Stimulated activated CD4-positive, alpha-beta T cell treated with anti-CD3 and anti-CD28 coated beads, Interleukin-4, amount 100 ng/mL, for 48 hours (primary cell): ENCODE measurements around the gene KLK14.

Experiments
- DNase-seq, 2 donors: peaks; one replicate each; pipeline ENCODE4 v3.0.0-alpha.2; 2020; ENCODE audit warnings: low read depth in 2 of 2

The KLK14 gene

GRCh38 chr19:51086153-51086850, 3.6 kb upstream of the KLK14 start:
- no peak for DNase-seq

GRCh38 chr19:51084505-51084904, 1.8 kb upstream of the KLK14 start:
- no peak for DNase-seq

DNA sequence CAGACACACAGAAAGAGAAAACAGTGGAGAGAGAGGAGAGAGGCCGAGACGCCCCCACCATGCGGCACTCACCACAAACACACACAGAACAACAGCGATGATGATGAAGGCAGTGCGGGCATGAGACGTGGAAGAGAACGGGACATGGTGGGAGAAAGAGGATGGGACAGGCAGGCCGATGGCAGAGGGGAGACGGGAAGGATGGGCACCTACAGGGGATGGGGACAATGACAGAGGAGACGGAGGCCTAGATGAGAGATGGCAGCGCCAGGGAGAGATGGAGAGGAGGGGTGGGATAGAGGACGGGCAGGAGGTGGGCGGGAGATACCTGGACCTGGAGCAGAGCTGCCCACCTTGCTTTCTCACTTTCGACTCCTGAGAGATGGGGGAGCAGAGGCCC, 1.1 kb upstream of the KLK14 start:
- DNase-seq: no peak

DNA sequence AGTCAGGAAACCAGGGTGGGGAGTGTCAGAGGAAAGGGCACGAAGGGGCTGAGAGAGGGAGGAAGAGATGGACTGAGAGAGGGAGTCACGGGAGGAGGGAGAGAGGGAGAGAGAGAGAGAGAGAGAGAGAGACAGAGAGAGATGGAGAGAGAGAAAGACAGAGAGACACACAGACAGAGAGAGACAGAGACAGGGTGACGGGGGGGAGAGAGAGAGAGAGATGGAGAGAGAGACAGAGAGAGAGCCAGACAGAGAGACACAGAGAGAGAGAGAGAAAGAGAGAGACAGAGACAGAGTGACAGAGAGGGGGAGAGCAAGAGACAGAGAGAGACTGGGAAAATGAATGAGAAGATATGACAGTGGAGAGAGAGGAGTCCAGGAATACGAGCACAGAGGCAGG, 494 bp upstream of the KLK14 start:
- DNase-seq: no peak

- no peak for DNase-seq
Observed at GRCh38 chr19:51081476-51081875, 1.2 kb downstream of the KLK14 start.

DNA sequence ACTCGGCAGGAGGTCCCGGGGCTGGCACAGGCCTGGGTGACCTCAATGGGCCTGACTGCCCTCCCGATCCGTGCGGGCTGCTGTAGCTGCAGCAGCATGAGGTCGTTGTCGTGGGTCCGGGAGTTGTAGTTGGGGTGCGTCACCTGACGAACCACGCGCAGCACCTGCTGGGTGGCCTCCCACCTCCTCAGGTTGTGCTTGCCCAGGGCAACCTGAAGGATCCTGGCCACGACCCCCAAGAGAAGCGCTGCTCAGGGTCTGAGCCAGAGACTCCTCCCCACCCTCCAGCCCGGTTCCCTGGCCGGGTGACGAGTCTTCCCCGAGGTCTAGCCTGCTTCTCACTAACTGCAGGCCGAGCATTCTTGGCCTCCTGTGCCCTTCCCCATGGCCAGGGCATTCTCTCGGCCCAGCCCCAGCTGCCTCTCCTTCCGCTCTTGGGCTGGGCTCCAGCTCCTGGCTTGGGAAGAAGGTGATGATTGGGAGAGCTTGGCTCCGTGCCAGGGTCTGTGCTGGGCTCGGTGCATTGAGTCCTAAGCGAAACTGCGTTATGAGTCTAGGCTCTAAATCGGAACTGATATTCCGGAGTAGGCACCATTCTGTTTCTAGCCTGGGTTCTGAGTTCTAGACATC, 3.1 kb downstream of the KLK14 start:
- DNase-seq: no peak

- no peak for DNase-seq
Observed at GRCh38 chr19:51078731-51079130, 4.0 kb downstream of the KLK14 start.

GRCh38 chr19:51078104-51078503, 4.6 kb downstream of the KLK14 start:
- no peak for DNase-seq

GRCh38 chr19:51076631-51077213, 6.0 kb downstream of the KLK14 start:
- no peak for DNase-seq

DNA sequence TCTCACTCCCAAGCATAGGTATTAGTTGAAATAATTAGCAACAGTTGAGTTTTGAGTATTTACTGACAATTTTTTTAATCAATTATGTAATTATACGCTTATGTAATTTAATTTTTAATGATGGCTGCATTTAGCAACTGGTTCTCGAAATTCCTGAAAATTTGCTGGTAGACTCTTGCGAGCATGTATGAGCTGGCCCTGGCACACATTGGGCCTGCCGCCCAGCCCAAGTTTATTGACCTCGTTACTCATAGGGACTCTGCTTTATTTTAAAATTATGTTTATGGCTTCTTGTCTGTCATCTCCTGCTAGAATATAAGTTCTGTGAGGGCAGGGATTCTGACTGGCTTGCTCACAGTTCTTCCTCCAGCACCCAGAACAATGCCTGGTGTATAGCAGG, 6.7 kb downstream of the KLK14 start:
- DNase-seq: no peak

DNA sequence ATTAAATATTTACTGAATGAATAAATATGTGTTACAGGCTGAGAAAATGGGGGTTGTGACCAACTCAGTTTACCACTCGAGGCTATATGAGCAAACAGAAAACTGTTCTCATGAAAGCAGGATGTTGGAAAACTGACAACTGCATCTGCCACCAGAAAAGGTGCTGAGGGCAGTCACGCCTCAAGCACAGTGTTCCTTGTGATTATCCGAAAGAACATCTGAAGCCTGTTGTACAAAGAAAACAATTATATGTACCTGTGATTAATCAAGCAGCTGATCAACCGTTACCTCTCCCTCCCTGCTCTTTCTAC, 11.6 kb downstream of the KLK14 start:
- DNase-seq: no peak

DNA sequence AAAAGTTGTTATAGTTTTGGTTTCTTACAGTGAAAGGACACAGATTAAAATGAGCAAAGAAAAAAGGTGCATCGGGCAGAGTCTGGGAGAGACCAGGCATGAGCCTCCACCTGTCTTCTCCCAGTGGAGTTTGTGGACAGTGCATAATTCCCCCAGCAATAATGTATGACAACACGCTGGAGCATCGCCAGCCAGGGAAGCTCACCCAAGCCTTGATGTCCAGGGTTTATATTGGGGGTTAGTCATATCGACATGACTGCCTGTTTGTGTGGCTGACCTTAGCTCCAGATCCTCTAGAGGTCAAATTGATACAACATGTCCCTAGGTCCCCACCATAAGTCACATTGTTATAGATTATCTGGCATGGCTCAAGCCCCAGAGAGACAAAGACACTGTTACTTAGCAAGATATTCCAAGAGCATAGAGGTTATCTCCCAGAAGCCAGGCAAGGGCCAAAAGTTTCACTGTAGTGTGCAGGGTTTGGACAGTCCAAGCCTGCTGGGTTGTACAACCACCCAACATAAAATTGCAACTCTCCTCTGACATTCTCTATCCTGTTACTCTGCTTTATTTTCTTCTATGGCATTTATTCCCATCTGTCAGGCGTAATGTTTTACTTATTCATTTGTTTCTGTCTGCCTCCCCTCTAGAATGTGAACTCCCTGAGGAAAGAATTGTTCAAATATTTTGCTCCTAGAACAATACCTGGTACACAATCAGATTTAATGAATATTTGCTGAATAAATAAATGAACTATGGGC, 12.2 kb downstream of the KLK14 start:
- DNase-seq: no peak

DNA sequence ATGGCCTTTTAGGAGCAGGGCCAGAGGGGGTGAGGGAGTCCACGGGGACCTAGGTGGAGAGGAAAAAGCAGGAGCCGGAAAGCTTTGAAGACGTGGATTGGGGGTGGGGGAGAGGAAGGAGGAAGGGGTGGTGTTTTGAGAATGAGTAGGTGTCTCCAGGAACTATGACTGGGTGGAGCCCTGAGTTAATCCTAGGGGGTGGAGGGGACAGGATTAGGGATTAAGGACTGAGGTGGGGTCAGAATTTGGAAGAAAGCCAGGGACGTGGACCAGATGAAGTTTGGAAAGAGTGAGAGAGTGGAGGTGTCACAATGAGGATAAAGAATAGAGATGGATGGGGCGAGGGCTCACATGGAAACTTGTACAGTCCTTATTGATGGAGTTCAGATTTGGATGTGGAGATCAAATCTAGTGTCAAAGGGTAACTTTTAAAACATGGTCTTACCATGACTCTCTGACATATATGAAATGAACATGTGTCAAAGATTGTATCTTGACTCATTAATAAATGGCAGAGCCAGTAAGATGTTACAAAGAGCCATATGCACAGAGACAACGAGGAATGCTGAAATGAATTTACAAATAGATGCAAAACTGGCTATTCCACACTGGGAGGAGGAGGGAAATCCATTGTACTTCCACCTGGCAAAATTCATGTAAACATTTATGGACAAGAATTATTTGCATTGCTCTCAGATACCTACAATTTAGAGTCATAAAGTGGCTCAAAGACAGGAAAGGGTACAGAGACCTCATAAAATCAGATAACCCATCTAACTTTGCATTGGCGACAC, 16.1 kb downstream of the KLK14 start:
- DNase-seq: no peak

GRCh38 chr19:51065221-51065960, 17.3 kb downstream of the KLK14 start:
- no peak for DNase-seq

- no peak for DNase-seq
Observed at GRCh38 chr19:51064534-51065220, 18.0 kb downstream of the KLK14 start, which contains the start of gene KLK13. Gene KLK13 (minus strand): TSS chr19:51065092. CDS start chr19:51065067, 25 bp downstream.

GRCh38 chr19:51063664-51064063, 19.0 kb downstream of the KLK14 start:
- no peak for DNase-seq

- DNase-seq: no peak
Observed at GRCh38 chr19:51060973-51061372, 21.7 kb downstream of the KLK14 start.

- no peak for DNase-seq
Observed at GRCh38 chr19:51060336-51060735, 22.4 kb downstream of the KLK14 start.

- DNase-seq: no peak
Observed at GRCh38 chr19:51059715-51060114, 23.0 kb downstream of the KLK14 start.

DNA sequence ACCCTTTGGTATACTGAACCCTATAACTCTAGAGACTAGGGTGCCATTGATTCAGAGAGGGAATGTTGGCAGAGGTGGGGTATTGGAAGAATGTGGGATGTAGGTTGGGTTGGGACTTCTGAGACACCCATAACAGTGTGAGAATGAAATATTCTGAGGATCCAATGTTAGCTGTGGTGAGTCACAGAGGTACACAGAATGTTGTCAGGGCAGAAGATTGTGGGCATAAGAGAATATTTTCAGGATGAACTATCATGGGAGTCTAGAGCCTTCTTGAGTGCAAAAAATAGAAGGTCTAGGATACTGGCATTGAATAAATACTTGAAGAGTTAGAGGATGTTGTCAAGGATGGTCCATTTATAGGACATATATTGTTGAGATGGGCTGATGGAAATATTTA, 26.8 kb downstream of the KLK14 start:
- no peak for DNase-seq

GRCh38 chr19:51047031-51047335, 35.7 kb downstream of the KLK14 start:
- no peak for DNase-seq
